ENCODE data around the gene VPS26C. TPM values are rescaled to one million over a fixed set of nuclear protein-coding genes. Genes with fewer than 3 reads are reported as not detected.

VPS26C gene
- total and polyA plus RNA-seq, 9 of the 15 experiments (the other 6 are each of a cell fraction or from before 2014, with no cell fraction given), result 32.8 to 48.7 (median 42.1) TPM

DNA sequence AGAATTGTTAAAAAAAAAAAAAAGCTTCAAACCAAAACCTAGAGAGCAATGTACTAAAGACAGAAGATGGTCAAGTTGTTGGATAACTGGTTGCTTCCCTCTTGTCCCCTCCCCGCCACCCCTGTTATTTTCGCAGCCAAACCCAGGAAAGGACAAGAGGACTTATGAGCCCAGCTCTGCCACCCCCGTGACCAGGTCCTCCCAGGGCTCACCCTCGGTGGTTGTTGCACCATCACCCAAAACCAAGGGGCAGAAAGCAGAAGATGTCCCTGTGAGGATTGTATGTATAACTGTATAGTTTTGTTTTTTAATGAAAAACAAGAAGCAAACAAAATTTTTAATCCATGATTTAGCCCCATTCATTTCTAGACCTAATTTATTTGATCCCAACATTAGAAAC, 69.4 kb downstream of the VPS26C start:
- no TSS peak for BruUV-seq (replicated peaks)
- no peaks in the 10 kb centered on the region for H3K27me3 ChIP-seq (ENCODE audit: control insufficient read depth in 2 of 2, insufficient read depth in 2 of 2, low read length in 2 of 2)
- DNase-seq (ENCODE audit: extremely low read depth in 1 of 4, low spot score in 3 of 4), result no peak
- TF ChIP-seq, protein P1, sequence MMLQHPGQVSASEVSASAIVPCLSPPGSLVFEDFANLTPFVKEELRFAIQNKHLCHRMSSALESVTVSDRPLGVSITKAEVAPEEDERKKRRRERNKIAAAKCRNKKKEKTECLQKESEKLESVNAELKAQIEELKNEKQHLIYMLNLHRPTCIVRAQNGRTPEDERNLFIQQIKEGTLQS (IDR thresholded peaks at IDR 0.05), result no peak
- TF ChIP-seq, protein P1 (CRISPR knock-in tag; conservative IDR thresholded peaks at IDR 0.05), result no peak
- no peak for TF ChIP-seq MCM5 (IDR thresholded peaks at IDR 0.05; ENCODE audit: low read depth)
- TF ChIP-seq, protein P2, sequence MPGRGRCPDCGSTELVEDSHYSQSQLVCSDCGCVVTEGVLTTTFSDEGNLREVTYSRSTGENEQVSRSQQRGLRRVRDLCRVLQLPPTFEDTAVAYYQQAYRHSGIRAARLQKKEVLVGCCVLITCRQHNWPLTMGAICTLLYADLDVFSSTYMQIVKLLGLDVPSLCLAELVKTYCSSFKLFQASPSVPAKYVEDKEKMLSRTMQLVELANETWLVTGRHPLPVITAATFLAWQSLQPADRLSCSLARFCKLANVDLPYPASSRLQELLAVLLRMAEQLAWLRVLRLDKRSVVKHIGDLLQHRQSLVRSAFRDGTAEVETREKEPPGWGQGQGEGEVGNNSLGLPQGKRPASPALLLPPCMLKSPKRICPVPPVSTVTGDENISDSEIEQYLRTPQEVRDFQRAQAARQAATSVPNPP (IDR thresholded peaks at IDR 0.05; ENCODE audit: borderline replicate concordance, insufficient read depth, insufficient read length), result no peak
- TF ChIP-seq ZNF124 (CRISPR knock-in tag; IDR thresholded peaks at IDR 0.05), result no peak
- TF ChIP-seq TEAD2 (tag; IDR thresholded peaks at IDR 0.05), result no peak
- TF ChIP-seq DACH1 (IDR thresholded peaks at IDR 0.05; ENCODE audit: partially characterized antibody), result no peak
- no peak for TF ChIP-seq HNRNPUL1 (IDR thresholded peaks at IDR 0.05; ENCODE audit: low read length)
- no peak for TF ChIP-seq HMG20A (CRISPR knock-in tag; conservative IDR thresholded peaks at IDR 0.05)
- TF ChIP-seq NRF1 (conservative IDR thresholded peaks at IDR 0.05 in 1 of 2, IDR thresholded peaks at IDR 0.05 in 1 of 2), result no peak
- no peak for TF ChIP-seq COPS2 (conservative IDR thresholded peaks at IDR 0.05)
- no peak for TF ChIP-seq HLTF (IDR thresholded peaks at IDR 0.05)
- TF ChIP-seq ELF2 (CRISPR knock-in tag; IDR thresholded peaks at IDR 0.05), result no peak
- TF ChIP-seq PHF21A (IDR thresholded peaks at IDR 0.05; ENCODE audit: borderline replicate concordance, low read depth), result no peak
- TF ChIP-seq C11orf30 (IDR thresholded peaks at IDR 0.05; ENCODE audit: low read depth), result no peak
- TF ChIP-seq, protein P3, sequence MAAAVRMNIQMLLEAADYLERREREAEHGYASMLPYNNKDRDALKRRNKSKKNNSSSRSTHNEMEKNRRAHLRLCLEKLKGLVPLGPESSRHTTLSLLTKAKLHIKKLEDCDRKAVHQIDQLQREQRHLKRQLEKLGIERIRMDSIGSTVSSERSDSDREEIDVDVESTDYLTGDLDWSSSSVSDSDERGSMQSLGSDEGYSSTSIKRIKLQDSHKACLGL (CRISPR knock-in tag; IDR thresholded peaks at IDR 0.05; ENCODE audit: borderline replicate concordance, poor library complexity, severe bottlenecking), result no peak
- TF ChIP-seq SMARCA4 (IDR thresholded peaks at IDR 0.05), result no peak
- TF ChIP-seq, protein P4, sequence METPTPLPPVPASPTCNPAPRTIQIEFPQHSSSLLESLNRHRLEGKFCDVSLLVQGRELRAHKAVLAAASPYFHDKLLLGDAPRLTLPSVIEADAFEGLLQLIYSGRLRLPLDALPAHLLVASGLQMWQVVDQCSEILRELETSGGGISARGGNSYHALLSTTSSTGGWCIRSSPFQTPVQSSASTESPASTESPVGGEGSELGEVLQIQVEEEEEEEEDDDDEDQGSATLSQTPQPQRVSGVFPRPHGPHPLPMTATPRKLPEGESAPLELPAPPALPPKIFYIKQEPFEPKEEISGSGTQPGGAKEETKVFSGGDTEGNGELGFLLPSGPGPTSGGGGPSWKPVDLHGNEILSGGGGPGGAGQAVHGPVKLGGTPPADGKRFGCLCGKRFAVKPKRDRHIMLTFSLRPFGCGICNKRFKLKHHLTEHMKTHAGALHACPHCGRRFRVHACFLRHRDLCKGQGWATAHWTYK (CRISPR knock-in tag; IDR thresholded peaks at IDR 0.05), result no peak
- no peak for TF ChIP-seq CBFA2T2 (conservative IDR thresholded peaks at IDR 0.05)
- TF ChIP-seq ATF7 (IDR thresholded peaks at IDR 0.05), result no peak
- no peak overlapping the region for H3K9ac ChIP-seq (ENCODE audit: insufficient read depth in 1 of 2, low read depth in 2 of 2, low read length in 2 of 2)
- CTCF ChIA-PET (ENCODE audit: low intra/inter-chr PET ratio), result no interaction called here
- H3K4me1 ChIP-seq (replicated peaks in 1 of 2; ENCODE audit: control insufficient read depth in 2 of 2, insufficient read depth in 2 of 2, low read length in 2 of 2), result peaks cover 0 to 2% of the 10 kb centered on the region in 2 experiments; a peak in 1 of 5 replicates
- H3K36me3 ChIP-seq (ENCODE audit: control insufficient read depth, insufficient read depth, low read length), result peaks cover 91% of the 10 kb centered on the region
- WGBS (ENCODE audit: insufficient coverage, low coverage, missing lambda C conversion rate), result 95% methylated on average over 4 of the region's 4 CpGs
- no peak for ATAC-seq
- H3K9me1 ChIP-seq (ENCODE audit: control insufficient read depth, insufficient read depth, low read length), result no peaks in the 10 kb centered on the region
- H3K4me3 ChIP-seq, result no peak overlapping the region
- intact Hi-C loops (cut with micrococcal nuclease), result no loop called here
- H2AFZ ChIP-seq (ENCODE audit: low read depth, low read length), result no peak overlapping the region
- in situ Hi-C loops (cut with MboI), result no loop called here
- no peak overlapping the region for H3K4me2 ChIP-seq (ENCODE audit: insufficient read depth, low read length)
- POLR2A ChIA-PET, result interaction anchor here (2.1 kb wide), 1 partner anchor 10 kb away, joined by 9 read pairs; no protein-coding TSS in a partner anchor
- no peaks in the 10 kb centered on the region for H3K9me3 ChIP-seq (replicated peaks; ENCODE audit: control insufficient read depth, insufficient read depth, low read depth, low read length)
- no peak for FAIRE-seq
- H4K20me1 ChIP-seq (replicated peaks; ENCODE audit: control insufficient read depth, insufficient read depth, low read length), result no peaks in the 10 kb centered on the region
- no peaks in the 10 kb centered on the region for H3K79me2 ChIP-seq (ENCODE audit: control insufficient read depth, insufficient read depth, low read length)
- H3K27ac ChIP-seq (ENCODE audit: extremely low read depth, low read depth, low read length), result no peak overlapping the region

Measured in K562 (cell line).